Mucosa of gallbladder (tissue), 1 donor: ENCODE data around the gene AGBL1. TPM values are rescaled to one million over a fixed set of nuclear protein-coding genes. Genes with fewer than 3 reads are reported as not detected.

Source experiments
- DNase-seq: peaks from one replicate; pipeline ENCODE4 v3.0.0-alpha.2; 2020; ENCODE audit warnings: low spot score
- total RNA-seq: library from RNA; stranded (reverse); gene quantifications from one replicate; pipeline ENCODE4 v1.2.1, GENCODE V29; 2021
- donor health status: DM: no; HTN: no; CAD: no.

The AGBL1 gene
- total RNA-seq, 1 donor from 2014 or later: not detected

DNA sequence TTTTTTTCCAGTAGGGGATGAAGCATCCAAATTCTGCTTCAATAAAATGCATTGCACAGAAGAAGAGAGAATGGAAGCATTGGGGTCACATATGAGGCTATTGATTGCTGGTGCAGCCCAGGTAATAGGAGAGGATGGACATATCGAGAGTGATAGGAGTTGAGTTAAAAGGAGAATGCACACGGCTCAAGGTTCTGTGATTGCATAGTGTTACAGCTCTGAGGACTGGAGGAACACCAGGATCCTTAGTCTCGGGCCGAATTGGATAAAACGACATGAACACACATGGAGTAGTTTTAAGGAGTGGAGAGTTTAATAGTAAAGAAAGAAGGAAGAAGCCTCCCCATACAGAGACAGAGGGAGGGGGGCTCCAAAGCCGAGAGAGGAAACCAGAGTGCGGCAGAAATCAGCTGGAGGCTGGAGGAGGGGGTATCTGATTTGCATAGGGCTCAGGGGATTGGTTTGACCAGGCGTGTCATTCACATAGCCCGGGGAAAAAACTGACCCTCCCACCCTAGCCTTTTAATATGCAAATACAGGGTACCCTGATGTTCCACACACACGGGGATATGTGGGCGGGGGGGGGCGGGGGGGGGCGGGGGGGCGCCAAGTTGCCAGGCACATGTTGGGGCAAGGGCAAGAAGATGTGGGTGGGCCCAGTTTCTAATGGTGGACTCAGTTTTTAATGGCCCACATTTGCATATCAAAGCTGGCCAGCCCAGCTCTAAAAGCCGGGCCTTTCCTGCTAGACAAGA lies 156.9 kb downstream of the AGBL1 start:
- DNase-seq: no peak

GRCh38 chr15:86237111-86237500 lies 157.4 kb downstream of the AGBL1 start:
- DNase-seq: no peak

DNA sequence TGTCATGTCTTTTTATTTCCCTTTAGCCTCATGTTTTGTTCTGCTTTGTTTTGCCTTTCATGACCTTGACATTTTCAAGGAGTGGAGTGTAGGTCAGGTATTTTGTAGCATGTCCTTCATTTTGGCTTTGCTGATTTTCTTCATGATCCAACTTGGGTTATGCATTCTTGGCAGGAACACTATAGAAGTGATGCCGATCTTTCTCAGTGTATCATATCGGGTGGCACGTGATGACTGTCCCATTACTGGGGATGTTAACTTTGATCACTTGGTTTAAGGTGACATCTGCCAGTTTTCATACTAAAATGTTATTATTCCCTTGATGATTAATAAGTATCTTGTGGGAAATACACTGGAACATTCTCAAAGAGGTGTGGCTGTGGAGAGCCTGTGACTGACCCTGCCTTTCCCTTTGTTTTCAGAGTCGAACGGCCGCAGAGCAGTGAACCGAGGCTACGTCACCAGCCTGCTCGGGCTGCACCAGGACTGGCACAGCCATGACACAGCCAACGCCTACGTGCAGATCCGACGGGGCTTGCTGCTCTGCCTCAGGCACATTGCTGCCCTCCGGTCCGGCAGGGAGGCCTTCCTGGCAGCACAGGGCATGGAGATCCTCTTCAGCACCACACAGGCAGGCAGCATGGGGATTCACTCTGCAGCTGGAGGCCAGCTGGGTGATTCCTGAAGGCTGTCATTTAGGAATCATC lies 167.7 kb downstream of the AGBL1 start:
- DNase-seq: no peak

DNA sequence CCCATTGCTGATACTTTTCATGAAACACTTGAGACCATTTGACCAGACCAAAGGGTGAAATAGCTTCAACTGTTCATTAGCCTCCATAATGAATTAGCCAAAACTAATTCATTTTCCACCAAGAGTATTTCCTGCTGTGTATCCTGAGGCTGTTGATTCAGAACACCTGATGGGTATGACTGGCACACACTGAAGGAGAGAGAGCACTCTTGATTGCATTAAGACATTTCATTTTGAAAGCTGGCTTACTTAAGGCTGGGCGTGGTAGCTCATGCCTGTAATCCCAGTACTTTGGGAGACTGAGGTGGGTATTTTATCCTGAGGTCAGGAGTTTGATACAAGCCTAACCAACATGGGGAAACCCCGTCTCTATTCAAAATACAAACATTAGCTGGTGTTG lies 175.6 kb downstream of the AGBL1 start:
- no peak for DNase-seq

DNA sequence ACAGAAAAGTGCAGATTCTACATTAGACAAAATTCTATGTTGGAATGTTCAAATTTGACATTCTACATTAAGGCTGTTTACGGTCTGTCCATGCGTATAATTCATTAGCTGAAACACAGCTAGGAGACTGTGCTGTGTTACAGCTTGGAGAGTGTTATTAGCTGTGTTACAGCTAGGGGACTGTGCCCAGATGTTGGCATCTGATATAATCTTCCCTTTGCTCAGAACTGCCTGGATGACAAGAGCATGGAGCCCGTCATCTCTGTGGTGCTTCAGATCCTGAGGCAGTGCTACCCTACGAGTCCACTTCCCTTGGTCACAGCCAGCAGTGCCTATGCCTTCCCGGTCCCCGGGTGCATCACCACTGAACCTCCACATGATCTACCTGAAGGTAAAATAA lies 177.0 kb downstream of the AGBL1 start:
- DNase-seq: no peak

DNA sequence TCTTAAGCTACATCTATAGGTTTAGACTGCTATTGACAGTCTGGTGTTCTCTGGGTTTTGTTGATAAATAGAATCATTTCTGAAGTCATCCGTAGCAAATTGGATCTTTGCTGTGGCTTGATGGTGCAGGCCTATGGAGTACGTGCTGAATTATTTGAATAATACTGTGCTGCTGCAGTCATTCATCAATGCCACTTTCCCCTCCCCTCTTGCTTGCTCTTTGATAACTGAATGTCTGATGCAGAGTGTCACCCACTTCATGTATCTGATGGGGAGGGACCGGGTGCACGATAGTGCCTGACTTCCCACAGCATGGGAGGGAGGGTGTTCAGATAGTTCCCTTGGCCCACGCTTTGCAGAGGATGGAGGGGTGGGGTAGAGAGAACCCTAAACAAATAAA lies 179.9 kb downstream of the AGBL1 start:
- no peak for DNase-seq

DNA sequence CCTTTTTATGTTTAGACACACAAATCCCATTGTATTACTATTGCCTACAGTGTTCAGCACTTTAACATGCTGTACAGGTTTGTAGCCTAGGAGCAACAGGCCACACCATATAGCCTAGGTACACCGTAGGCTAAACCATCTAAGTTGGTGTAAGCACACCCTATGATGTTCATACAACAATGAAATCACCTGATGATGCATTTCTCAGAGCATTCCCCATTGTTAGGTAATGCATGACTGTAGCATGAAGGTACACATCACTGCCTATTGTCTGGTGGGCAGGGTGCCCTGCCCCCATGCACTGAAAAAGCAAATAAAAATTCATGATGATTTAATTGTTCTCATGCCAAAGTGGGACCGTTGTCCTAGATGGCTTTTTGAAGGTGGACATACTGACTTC lies 183.6 kb downstream of the AGBL1 start:
- no peak for DNase-seq

DNA sequence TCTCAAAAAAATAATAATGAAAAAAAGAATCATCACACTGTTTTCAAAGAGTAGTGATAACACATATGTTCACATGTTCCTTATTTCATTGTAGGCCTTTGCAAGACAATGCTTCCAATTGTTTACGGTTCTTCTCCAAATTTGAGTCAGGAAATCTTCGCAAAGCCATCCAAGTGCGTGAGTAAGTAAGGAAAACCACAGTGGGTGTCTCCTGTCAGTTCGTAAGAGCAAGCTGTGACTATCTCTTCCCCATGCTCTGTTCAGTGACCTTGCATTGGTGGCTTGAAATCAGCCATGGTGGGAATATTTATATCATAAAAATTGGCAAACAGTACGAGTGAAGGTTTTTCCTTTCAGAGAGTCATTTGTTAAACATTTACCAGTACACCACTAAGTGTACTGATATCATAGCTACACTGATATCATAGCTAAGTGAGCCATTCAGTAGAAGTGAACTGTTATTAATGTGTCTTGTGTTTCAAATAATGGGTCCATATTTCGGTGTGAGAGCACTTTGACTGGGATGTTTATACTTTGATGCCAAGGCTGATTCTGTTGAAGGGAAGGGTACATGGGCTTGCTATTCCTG lies 187.3 kb downstream of the AGBL1 start:
- no peak for DNase-seq

DNA sequence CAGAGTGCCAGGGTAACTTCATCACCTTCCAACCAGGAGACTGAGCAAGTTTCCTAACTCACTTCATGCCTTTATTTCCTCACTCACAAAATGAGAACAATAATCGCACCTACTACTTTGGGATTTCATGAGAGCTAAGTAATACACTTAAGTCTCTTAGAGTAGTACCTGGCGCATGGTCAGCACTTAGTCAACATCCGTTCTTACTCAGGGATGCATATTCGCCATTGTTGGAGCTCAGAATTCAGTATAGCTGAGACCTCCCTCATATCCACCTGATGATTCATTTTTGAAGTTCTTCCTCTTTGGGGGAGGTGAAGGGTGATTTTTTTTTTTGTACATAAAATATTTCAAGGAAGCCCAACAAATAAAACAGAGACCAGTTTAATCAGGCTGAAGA lies 188.2 kb downstream of the AGBL1 start:
- no peak for DNase-seq

- DNase-seq: no peak
Measured at GRCh38 chr15:86268558-86268957, 188.9 kb downstream of the AGBL1 start.

DNA sequence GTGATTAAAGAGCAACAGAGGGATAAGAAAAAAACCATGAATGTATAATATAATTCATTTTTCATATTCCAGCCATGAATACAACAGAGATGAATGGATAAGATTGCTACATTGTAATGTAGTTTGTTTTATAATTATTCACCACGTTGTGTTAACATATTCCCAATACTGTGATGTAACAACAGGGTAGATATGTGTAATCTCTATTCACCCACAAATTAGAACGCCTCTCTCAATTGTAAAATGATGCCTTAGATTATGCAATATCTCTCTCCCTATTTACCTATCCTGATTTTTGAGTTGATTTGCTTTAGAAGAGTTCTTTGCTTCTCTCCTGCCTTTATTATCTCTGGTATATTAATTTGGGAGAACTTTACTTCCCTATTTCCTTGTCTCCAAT lies 193.6 kb downstream of the AGBL1 start:
- no peak for DNase-seq

- DNase-seq: no peak
Measured at GRCh38 chr15:86275361-86275760, 195.7 kb downstream of the AGBL1 start.

GRCh38 chr15:86278586-86278985 lies 198.9 kb downstream of the AGBL1 start:
- no peak for DNase-seq

- no peak for DNase-seq
Measured at GRCh38 chr15:86284635-86285034, 205.0 kb downstream of the AGBL1 start.

DNA sequence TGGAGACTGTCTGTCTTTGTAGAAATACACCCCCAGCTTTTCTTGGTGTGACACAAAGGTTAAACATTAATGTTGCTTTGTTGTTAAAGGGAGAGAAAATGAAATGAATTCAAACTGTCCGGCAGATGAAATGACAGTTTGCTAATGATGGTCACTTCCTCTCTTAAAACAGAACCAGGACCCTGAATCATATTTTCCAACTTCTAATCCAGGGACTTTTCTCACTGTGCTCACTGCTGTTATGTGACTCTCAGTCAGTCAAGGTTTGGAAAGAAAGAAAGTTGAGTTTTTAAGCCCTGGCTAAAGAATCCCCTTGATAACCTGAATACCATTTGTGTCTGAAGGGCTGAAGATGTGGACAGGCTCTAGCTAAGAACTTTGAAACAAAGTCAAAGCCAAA lies 215.8 kb downstream of the AGBL1 start:
- no peak for DNase-seq

GRCh38 chr15:86296769-86297168 lies 217.1 kb downstream of the AGBL1 start:
- DNase-seq: no peak

DNA sequence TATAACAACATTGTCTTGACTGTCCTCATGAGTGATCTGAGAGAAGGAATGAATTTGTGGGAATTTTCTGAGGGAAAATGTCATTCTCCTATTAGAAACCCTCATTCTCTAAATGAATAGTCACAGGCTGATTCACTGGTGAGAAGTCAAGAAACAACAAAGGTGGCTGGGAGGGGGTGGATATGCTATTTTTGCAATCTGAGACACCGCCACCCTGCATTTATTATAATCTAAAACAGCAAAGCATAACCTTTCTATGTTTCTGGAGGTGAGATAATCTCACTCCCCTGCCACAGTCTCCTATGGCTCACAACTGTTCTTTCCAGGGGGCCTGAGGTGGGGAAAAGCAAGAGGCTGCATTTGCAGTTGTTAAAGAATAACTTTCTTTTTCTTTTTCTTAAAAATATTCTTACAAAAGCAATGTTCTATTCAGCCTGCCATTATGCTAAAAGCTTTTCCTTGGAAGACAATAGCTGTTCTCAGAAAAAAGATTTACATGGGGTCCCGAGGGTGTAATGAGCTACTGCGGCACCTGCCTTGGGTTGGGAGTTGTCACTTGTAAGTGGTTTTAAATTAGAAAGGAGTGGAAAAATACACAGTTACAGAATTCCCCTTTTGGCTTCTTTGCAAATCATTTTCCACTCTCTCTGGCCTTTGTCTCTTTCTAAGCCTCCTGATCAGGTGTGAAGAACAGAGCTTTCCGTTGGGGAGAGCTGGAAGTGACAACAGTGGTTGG lies 220.9 kb downstream of the AGBL1 start:
- no peak for DNase-seq

- no peak for DNase-seq
Measured at GRCh38 chr15:86311568-86312280, 232.1 kb downstream of the AGBL1 start.

DNA sequence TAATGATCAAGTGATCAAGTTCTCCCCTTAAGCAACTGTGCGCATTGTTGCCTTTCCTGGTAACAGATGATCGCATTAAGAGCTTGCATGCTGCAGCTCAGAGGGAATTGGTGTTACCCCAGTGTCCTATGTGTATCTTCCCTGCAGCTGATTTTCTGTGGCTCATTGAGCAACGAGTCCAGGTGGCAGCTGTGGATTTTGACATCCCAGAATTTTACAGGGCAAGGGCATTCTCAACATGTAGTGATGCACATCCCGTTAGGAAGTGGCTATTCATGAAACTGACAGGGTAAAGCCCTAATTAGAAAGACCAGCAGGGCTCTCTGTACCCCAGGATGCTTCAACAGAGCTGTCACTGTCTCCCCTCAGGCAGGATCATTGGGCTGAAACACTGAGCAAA lies 232.8 kb downstream of the AGBL1 start:
- DNase-seq: no peak

- no peak for DNase-seq
Measured at GRCh38 chr15:86316216-86316615, 236.5 kb downstream of the AGBL1 start.

GRCh38 chr15:86316726-86317383 lies 237.2 kb downstream of the AGBL1 start:
- DNase-seq: no peak
